ENCODE measurements around the gene PURB.

DNA sequence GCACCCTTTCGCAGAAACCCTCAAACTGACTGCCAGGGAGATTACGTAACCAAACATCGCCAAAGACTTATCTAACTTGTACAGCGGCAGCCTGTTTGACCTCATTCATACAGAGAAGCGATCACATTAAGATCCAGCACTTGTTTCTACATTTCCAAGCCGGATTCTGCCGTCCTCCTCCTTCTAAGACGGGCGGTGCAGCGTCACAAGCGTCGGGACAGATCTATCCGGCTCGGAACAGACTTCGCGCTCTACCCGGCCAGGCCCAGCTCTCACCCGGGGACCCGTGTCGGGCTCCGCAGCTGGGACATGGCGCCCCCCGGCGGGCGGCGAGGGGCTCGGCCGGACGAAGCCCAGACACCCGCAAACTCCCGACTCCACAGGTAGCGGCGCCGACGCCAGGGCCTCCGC lies 37.8 kb downstream of the PURB start:
- TF ChIP-seq POLR2A (IDR thresholded peaks at IDR 0.05): no peak
- TF ChIP-seq, protein P1, sequence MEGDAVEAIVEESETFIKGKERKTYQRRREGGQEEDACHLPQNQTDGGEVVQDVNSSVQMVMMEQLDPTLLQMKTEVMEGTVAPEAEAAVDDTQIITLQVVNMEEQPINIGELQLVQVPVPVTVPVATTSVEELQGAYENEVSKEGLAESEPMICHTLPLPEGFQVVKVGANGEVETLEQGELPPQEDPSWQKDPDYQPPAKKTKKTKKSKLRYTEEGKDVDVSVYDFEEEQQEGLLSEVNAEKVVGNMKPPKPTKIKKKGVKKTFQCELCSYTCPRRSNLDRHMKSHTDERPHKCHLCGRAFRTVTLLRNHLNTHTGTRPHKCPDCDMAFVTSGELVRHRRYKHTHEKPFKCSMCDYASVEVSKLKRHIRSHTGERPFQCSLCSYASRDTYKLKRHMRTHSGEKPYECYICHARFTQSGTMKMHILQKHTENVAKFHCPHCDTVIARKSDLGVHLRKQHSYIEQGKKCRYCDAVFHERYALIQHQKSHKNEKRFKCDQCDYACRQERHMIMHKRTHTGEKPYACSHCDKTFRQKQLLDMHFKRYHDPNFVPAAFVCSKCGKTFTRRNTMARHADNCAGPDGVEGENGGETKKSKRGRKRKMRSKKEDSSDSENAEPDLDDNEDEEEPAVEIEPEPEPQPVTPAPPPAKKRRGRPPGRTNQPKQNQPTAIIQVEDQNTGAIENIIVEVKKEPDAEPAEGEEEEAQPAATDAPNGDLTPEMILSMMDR (IDR thresholded peaks at IDR 0.05): peak; percentile 76 to 93 (median 89)

Data from esophagus squamous epithelium (tissue), 4 donors.